ENCODE data around the gene ELAVL3.
"Not testable (repeated sequence)": the region's sequence is repeated elsewhere in the genome, so short reads cannot be mapped to it uniquely, and the experiment has no call there.

The ELAVL3 gene

DNA sequence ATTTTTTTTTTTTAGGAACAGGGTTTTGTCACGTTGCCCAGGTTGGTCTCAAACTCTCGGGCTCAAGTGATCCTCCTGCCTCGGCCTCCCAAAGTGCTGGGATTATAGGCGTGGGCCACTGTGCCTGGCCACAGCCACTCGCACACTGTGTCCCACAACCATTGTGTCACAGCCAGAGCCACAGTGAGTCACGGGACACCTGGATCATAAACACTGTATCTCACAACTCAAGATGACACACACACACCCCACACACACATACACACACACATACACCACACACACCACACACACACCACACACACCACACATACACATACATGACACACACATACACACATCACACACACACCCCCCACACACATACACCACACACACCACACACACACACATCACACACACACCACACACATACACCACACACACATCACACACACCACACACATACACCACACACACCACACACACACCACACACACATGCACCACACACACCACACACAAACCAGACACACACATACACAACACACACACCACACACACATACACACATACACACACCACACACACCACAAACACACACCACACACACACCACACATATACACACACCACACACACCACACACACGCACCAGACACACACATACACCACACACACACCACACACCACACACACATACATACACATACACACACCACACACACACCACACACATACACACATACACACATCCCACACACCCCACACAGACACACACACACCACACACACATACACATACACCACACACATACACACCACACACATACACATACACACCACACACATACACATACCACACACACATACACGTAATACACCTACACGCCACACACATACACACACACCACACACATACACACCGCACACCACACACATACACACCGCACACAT lies 16.2 kb downstream of the ELAVL3 start:
- no peak for DNase-seq (ENCODE audit: extremely low read depth, low read depth)
- TF ChIP-seq, protein P1, sequence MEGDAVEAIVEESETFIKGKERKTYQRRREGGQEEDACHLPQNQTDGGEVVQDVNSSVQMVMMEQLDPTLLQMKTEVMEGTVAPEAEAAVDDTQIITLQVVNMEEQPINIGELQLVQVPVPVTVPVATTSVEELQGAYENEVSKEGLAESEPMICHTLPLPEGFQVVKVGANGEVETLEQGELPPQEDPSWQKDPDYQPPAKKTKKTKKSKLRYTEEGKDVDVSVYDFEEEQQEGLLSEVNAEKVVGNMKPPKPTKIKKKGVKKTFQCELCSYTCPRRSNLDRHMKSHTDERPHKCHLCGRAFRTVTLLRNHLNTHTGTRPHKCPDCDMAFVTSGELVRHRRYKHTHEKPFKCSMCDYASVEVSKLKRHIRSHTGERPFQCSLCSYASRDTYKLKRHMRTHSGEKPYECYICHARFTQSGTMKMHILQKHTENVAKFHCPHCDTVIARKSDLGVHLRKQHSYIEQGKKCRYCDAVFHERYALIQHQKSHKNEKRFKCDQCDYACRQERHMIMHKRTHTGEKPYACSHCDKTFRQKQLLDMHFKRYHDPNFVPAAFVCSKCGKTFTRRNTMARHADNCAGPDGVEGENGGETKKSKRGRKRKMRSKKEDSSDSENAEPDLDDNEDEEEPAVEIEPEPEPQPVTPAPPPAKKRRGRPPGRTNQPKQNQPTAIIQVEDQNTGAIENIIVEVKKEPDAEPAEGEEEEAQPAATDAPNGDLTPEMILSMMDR (IDR thresholded peaks at IDR 0.05; ENCODE audit: low read depth, low read length), result no peak

DNA sequence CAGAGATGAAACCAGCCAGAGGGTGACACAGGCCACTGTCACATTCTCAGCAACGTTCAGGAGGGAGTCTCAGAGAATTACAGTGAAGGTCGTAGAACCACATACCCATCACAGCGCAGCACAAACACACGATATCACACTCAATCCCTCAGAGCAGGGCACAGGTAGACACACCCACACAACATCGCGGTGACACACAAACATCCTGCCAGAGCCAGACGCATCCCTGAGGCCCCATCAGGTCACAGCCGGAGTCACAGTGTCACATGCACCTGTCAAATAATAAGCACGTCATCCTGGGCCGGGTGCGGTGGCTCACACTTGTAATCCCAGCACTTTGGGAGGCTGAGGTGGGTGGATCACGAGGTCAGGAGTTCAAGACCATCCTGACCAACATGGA lies 17.5 kb downstream of the ELAVL3 start:
- no peak for DNase-seq (ENCODE audit: extremely low read depth, low read depth)
- TF ChIP-seq, protein P1 (IDR thresholded peaks at IDR 0.05; ENCODE audit: low read depth, low read length), result no peak

DNA sequence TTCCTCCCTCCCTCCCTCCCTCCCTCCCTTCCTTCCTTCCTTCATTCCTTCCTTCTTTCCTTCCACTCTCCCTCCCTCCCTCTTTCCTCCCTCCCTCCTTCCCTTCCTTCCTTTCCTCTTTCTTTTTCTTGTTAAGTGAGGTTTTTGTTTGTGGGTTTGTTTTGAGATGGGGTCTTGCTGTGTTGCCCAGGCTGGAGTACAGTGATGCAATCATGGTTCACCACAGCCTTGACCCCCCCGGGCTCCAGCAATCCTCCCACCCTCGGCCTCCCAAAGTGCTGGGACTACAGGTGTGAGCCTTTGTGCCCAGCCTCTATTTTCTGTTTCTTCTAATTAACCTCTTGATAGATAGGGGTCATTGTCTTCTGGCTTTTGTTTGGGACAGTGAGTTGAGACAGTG lies 19.4 kb downstream of the ELAVL3 start:
- no peak for DNase-seq (ENCODE audit: extremely low read depth, low read depth)
- TF ChIP-seq, protein P1 (IDR thresholded peaks at IDR 0.05; ENCODE audit: low read depth, low read length), result no peak

DNA sequence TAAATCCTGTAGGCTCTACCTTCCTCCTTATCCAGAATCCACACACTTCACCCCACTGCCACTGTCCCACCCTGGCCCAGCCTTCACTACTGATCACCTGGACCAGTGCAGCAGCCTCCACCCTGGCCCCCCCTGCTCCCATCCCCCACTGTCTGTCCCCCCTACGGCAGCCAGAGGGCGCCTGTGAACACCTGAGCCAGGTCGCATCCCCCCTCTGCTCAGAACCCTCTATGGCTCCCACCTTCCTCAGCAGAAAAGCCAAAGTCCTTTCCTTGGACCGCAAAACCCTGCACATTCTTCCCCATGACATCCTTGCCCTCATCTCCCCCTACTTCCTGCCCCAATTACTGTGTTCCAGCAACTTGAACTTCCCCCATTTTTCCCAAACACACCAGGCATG lies 20.6 kb downstream of the ELAVL3 start:
- TF ChIP-seq, protein P1 (IDR thresholded peaks at IDR 0.05; ENCODE audit: low read depth, low read length), result peak; percentile 16
- DNase-seq (ENCODE audit: extremely low read depth, low read depth), result no peak

DNA sequence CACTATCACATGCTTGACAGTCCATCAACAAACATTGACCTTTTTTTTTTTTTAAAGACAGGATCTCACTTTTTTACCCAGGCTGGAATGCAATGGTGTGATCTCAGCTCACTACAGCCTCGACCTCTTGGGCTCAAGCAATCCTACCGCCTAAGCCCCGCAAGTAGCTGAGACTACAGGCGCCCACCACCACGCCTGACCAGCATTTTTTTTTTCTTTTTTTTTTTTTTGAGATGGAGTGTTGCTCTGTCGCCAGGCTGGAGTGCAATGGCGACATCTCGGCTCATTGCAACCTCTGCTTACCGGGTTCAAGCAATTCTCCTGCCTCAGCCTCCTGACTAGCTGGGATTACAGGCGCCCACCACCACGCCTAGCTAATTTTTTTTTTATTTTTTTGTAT lies 21.9 kb downstream of the ELAVL3 start:
- not testable (repeated sequence) for DNase-seq (ENCODE audit: extremely low read depth, low read depth)

DNA sequence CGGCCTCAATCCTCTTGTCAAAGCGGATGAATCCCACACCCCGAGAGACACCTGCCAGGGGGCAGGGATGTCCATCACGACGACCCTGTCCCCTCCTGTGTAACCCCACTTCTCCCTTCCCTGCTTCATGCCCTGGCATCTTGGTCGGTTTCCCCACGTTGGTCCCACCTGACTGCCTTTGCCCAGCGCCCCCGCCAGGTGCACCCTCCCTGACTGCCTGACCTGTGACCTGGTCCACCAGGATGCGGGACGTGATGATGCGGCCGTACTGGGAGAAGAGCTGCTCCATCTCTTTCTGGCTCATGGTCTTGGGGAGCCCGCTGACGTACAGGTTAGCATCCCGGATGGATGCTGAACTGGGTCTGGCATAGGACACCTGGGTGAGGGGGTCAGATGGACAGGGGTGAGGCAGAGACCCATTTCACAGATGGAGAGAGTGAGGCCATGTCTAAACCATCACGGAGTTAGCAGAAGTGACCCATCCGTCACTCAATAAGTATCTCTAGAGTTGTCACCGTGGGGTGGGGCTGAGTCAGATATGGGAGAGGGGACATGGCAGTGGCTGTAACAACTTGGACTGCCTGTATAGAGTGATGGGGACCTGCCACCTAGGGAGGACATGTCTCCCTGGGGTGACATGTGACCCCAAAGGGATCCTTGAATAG lies 22.5 kb downstream of the ELAVL3 start:
- TF ChIP-seq, protein P1 (IDR thresholded peaks at IDR 0.05; ENCODE audit: low read depth, low read length), result no peak
- DNase-seq (ENCODE audit: extremely low read depth, low read depth), result no peak

DNA sequence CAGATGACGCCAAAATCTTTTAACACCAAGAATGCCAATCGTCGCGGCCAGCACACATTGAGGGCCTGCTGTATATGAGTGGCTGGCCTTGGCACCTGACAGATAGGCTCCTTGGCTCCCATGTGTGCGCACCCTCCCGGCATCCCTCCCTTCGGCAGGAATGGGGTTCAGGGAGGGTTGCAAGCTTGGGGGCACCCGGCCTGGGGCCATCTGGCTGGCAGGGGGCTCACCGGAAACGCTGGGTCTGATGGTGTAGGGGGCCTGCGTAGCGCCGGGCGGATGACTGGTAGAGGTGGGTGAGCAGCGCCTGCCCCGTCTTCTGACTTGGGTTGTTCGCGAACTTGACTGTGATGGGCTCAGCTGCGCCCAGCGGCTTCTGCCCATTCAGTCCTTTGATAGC lies 23.0 kb downstream of the ELAVL3 start:
- no peak for DNase-seq (ENCODE audit: extremely low read depth, low read depth)
- TF ChIP-seq, protein P1 (IDR thresholded peaks at IDR 0.05; ENCODE audit: low read depth, low read length), result no peak

Measured in AG09319 (cell line).